Measurements from ENCODE around the gene TANC1.

Gene TANC1

DNA sequence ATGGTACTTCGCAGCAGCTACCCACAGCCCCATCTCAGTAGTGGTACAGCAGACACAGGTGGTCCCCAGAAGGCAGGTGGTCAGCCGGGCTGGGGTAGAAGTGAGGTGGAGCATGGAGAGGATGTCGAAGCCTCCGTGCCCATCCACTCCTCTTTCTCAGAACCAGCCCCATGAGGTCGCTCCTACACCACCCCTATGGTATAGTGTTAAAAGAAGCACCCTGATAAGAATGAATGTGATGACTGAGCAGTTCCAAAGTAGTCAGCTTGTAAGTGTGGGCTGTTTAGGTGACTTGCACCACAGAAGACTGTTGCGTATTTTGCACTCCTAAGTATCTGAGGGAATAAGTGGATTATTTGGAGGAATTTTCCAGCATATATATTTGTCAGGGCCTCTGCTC, 206.7 kb downstream of the TANC1 start:
- TF ChIP-seq SIN3A (IDR thresholded peaks at IDR 0.05; ENCODE audit: borderline replicate concordance, insufficient read depth, low read length): no peak

- TF ChIP-seq TAF1 (IDR thresholded peaks at IDR 0.05; ENCODE audit: borderline replicate concordance, insufficient read depth, low read length) (no peak), REST (IDR thresholded peaks at IDR 0.05; ENCODE audit: insufficient read depth in 1 of 2, low read depth in 2 of 2, low read length in 2 of 2) (no peak), POLR2AphosphoS5 (IDR thresholded peaks at IDR 0.05; ENCODE audit: low read depth, low read length) (no peak), SIN3A (IDR thresholded peaks at IDR 0.05; ENCODE audit: borderline replicate concordance, insufficient read depth, low read length) (no peak), FOXP2 (optimal IDR thresholded peaks at IDR 0.05; ENCODE audit: borderline replicate concordance, extremely low read depth, extremely low read length, insufficient read depth) (no peak)
These were observed 207.5 kb downstream of the TANC1 start for GRCh38 chr2:159175927-159176326.

DNA sequence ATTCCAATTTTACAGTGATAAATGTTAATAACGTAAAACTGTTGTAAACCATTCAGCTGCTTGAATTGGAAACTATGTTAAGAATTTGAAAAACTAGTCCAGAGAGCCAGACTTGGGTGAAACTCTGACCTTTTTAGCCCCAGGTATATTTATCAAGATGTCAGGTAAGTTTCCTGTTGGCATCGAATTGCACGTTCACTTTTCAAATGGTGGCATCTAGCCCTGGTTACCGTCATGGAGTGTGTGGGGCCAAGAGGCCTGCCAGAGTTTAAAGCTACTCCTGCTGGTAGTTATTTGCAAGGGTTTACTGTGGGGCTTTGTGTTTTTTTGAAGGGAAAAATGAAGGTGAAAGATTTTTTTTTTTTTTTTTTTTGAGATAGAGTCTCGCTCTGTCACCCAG, 208.1 kb downstream of the TANC1 start:
- TF ChIP-seq TAF1 (IDR thresholded peaks at IDR 0.05; ENCODE audit: borderline replicate concordance, insufficient read depth, low read length) (no peak), FOXP2 (optimal IDR thresholded peaks at IDR 0.05; ENCODE audit: borderline replicate concordance, extremely low read depth, extremely low read length, insufficient read depth) (no peak), REST (IDR thresholded peaks at IDR 0.05; ENCODE audit: insufficient read depth in 1 of 2, low read depth in 2 of 2, low read length in 2 of 2) (no peak), POLR2AphosphoS5 (IDR thresholded peaks at IDR 0.05; ENCODE audit: low read depth, low read length) (no peak), SIN3A (IDR thresholded peaks at IDR 0.05; ENCODE audit: borderline replicate concordance, insufficient read depth, low read length) (no peak)

DNA sequence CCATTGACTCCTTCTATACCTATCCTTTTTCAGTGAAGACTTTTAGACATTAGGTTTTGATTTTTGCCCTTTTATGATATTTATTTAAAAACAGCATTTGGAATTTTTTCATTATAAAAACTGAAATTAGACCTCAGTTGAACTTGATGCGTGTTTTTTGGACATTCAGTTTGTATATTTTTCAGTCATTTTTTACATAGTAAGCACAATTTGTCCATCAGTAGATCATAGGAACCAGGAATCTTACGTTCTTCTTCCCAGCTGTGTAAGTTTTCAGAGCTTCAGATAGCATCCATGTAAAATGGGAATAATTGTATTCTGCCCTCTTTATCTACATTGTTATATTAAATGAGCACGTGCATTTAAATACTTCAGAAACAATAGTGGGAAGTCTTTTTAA, 208.9 kb downstream of the TANC1 start:
- TF ChIP-seq FOXP2 (optimal IDR thresholded peaks at IDR 0.05; ENCODE audit: borderline replicate concordance, extremely low read depth, extremely low read length, insufficient read depth) (no peak), TAF1 (IDR thresholded peaks at IDR 0.05; ENCODE audit: borderline replicate concordance, insufficient read depth, low read length) (no peak), POLR2AphosphoS5 (IDR thresholded peaks at IDR 0.05; ENCODE audit: low read depth, low read length) (no peak), REST (IDR thresholded peaks at IDR 0.05; ENCODE audit: insufficient read depth in 1 of 2, low read depth in 2 of 2, low read length in 2 of 2) (no peak), SIN3A (IDR thresholded peaks at IDR 0.05; ENCODE audit: borderline replicate concordance, insufficient read depth, low read length) (no peak)

DNA sequence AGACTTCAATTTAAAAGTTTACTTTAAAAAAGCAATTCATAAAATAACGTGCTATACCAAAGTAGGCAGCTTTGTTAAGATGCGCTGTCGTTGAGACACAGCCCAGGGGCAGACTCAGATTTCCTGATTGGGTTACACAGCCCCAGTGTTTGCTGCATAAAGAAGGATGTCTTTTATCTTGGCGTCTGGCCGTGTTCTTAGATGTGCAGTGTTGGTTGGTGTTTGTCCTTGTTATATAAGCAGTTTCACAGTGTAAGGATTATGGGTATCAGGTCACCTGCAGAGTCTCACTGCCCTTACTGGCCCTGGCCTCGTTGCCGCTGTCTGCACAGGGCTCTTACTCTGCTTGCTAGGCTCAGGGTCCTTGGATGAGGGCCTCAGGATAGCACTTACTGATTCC, 209.5 kb downstream of the TANC1 start:
- TF ChIP-seq SIN3A (IDR thresholded peaks at IDR 0.05; ENCODE audit: borderline replicate concordance, insufficient read depth, low read length): no peak
- no peak for TF ChIP-seq REST (IDR thresholded peaks at IDR 0.05; ENCODE audit: insufficient read depth in 1 of 2, low read depth in 2 of 2, low read length in 2 of 2)
- TF ChIP-seq TAF1 (IDR thresholded peaks at IDR 0.05; ENCODE audit: borderline replicate concordance, insufficient read depth, low read length): no peak
- no peak for TF ChIP-seq FOXP2 (optimal IDR thresholded peaks at IDR 0.05; ENCODE audit: borderline replicate concordance, extremely low read depth, extremely low read length, insufficient read depth)
- no peak for TF ChIP-seq POLR2AphosphoS5 (IDR thresholded peaks at IDR 0.05; ENCODE audit: low read depth, low read length)

Data from PFSK-1 (cell line).